HG02884 (cell line): ENCODE data around the gene FAM53C.
"Not testable (repeated sequence)": the region's sequence is repeated elsewhere in the genome, so short reads cannot be mapped to it uniquely, and the experiment has no call there.

Experiments used
- ATAC-seq: cut with Tn5 transposase; IDR thresholded peaks from one replicate; pipeline ENCODE4 v1.9.1; 2021; ENCODE audit warnings: mild to moderate bottlenecking, moderate library complexity; ENCODE audit not compliant: unreplicated experiment

FAM53C gene

DNA sequence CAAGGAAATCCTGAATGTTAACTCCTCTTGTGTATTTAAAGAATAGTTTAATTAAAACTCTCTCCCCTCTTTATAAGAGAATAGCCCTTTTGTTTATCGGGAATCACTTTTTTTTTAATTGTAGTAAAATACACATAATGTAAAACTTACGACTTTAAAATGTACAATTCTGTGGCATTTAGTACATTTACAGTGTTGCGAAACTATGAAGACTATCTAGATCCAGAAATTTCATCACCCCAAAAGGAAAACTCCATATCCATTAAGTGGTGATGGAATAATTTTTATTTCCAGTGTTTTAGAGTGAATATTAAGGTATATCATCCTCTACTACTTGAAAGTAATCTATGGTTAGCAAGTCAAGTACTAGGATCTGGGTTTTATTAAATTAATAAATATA lies 51.3 kb downstream of the FAM53C start:
- ATAC-seq: no peak

- not testable (repeated sequence) for ATAC-seq
These were observed 51.8 kb downstream of the FAM53C start for GRCh38 chr5:138389911-138390310.

DNA sequence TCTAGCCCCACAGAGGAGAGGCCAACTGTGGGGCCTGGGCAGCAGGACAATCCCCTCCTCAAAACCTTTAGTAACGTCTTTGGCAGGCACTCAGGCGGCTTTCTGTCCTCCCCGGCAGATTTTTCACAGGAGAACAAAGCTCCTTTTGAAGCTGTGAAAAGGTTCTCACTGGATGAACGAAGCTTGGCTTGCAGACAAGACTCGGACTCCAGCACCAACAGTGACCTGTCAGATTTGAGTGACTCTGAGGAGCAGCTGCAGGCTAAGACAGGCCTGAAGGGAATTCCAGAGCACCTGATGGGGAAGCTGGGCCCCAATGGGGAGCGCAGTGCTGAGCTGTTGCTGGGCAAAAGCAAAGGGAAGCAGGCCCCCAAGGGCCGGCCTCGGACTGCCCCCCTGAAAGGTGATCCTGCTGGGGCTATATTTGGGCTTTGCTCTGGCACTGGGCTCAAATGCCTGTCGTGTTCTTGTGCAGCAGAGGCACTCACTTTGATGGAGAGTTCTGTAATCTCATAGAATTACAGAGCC lies 53.9 kb downstream of the FAM53C start:
- no peak for ATAC-seq
